GM23248 (cell line): Measurements from ENCODE around the gene PRR12.

Source experiments
- EZH2 ChIP-seq: fragments of 200-600 bp; sonication (generic); IDR thresholded peaks from 2 replicates; pipeline ENCODE4 v1.6.1; 2018; ENCODE audit warnings: antibody characterized with exemption, mild to moderate bottlenecking; ENCODE audit not compliant: insufficient read depth, poor library complexity, severe bottlenecking
- EZH2phosphoT487 ChIP-seq: fragments of 200-600 bp; sonication (generic); IDR thresholded peaks from 2 replicates; pipeline ENCODE4 v1.6.1; 2018; ENCODE audit warnings: antibody characterized with exemption, moderate library complexity, mild to moderate bottlenecking, low read depth; ENCODE audit not compliant: insufficient read depth

DNA sequence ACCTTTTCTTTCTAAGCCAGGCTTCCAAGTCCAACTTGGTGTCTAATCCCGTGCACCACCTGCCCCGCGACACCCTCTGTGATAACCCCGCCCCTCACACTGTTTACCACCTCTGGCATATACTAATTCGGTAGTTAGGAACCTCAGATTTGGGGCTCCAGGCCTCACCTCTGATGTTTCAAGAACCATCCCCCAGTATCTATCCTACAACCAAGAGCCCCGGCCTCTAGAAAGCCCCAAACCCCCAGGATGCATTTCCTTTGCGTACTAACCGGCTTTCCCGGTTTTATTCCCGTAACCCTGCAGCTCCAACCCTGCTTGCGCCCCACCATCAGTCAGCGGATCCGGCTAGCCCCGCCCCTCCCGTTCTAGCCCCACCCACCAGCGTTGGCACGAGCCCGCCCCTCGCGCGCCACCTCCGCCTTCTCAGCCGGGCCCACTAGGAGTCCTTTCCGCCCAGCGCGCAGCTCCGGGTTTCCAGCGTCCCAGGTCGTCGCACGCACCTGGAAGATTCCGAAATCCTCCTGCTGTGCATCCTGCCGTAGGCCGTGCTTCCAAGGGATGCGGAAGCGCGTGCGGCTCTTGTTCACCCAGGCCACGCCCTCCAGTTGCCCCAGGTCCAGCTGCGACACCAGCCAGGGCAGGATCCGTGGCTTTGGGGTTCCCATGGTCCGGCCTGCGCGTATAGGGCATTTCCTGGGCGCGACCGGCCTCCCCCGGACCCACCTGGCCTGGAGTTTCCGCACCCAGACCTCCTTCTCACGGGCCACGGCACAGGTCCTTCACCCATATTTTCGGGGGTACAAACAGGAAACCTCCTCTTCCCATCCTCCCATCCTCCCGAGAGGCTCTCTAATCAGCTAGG, 73.4 kb downstream of the PRR12 start:
- no peak for TF ChIP-seq EZH2phosphoT487
- TF ChIP-seq EZH2 = no peak
